ENCODE results near the gene IGFLR1. TPM values are rescaled to one million over a fixed set of nuclear protein-coding genes. Genes with fewer than 3 reads are reported as not detected.

IGFLR1 gene
- total and polyA plus RNA-seq, 9 of the 15 experiments (the other 6 are each of a cell fraction or from before 2014, with no cell fraction given) = 1.0 to 14.3 (median 4.6) TPM

GRCh38 chr19:35721374-35721773 is 20.9 kb downstream of the IGFLR1 start:
- in situ Hi-C loops (cut with MboI) = no loop called here
- intact Hi-C loops (cut with micrococcal nuclease) = no loop called here
- CTCF ChIA-PET (ENCODE audit: low intra/inter-chr PET ratio) = no interaction called here
- H3K27ac ChIP-seq (ENCODE audit: extremely low read depth, low read depth, low read length) = no peak overlapping the region
- no peak overlapping the region for H3K4me2 ChIP-seq (ENCODE audit: insufficient read depth, low read length)
- H3K36me3 ChIP-seq (ENCODE audit: control insufficient read depth, insufficient read depth, low read length) = peaks cover 68% of the 10 kb centered on the region; the same call in 2 of the 3 replicates
- POLR2A ChIA-PET = interaction anchor here (1.5 kb wide), 1 partner anchor 19 kb away, joined by 5 read pairs; no protein-coding TSS in a partner anchor
- no peak for DNase-seq (ENCODE audit: extremely low read depth in 1 of 4, low spot score in 3 of 4)
- ATAC-seq = no peak
- WGBS (ENCODE audit: insufficient coverage, low coverage, missing lambda C conversion rate) = 95% methylated on average over 14 of the region's 16 CpGs
- no peaks in the 10 kb centered on the region for H3K9me1 ChIP-seq (ENCODE audit: control insufficient read depth, insufficient read depth, low read length)
- no peaks in the 10 kb centered on the region for H3K9me3 ChIP-seq (replicated peaks; ENCODE audit: control insufficient read depth, insufficient read depth, low read depth, low read length)
- 0 out of 2 replicates have a peak, but pooled peaks cover 11% of the 10 kb centered on the region for H4K20me1 ChIP-seq (replicated peaks; ENCODE audit: control insufficient read depth, insufficient read depth, low read length)
- no peaks in the 10 kb centered on the region for H3K27me3 ChIP-seq (ENCODE audit: control insufficient read depth in 2 of 2, insufficient read depth in 2 of 2, low read length in 2 of 2)
- H2AFZ ChIP-seq (ENCODE audit: low read depth, low read length) = no peak overlapping the region
- H3K79me2 ChIP-seq (ENCODE audit: control insufficient read depth, insufficient read depth, low read length) = peaks cover 33% of the 10 kb centered on the region
- H3K4me3 ChIP-seq = no peak overlapping the region
- BruUV-seq (replicated peaks) = no TSS peak
- peaks cover 8 to 45% of the 10 kb centered on the region in 2 experiments for H3K4me1 ChIP-seq (replicated peaks in 1 of 2; ENCODE audit: control insufficient read depth in 2 of 2, insufficient read depth in 2 of 2, low read length in 2 of 2)
- H3K9ac ChIP-seq (ENCODE audit: insufficient read depth in 1 of 2, low read depth in 2 of 2, low read length in 2 of 2) = peak overlapping the region in 1 of 2 experiments; percentile 78; a peak in 2 of 4 replicates
- no peak for FAIRE-seq
- peak; percentile 56 for TF ChIP-seq RBFOX2 (IDR thresholded peaks at IDR 0.05; ENCODE audit: low read depth, low read length)
- no peak for TF ChIP-seq TCF15 (CRISPR knock-in tag; IDR thresholded peaks at IDR 0.05)
- peak; percentile 54; the same call in 1 of the 2 replicates for TF ChIP-seq ZBTB33 (CRISPR knock-in tag; IDR thresholded peaks at IDR 0.05)
- no peak for TF ChIP-seq ELF1 (tag; IDR thresholded peaks at IDR 0.05)
- no peak for TF ChIP-seq CHCHD3 (CRISPR knock-in tag; IDR thresholded peaks at IDR 0.05)
- TF ChIP-seq RBM15 (IDR thresholded peaks at IDR 0.05; ENCODE audit: insufficient read depth, low read length) = no peak
- no peak for TF ChIP-seq ZBTB34 (CRISPR knock-in tag; IDR thresholded peaks at IDR 0.05)
- peak; percentile 64 for TF ChIP-seq POLR2G (IDR thresholded peaks at IDR 0.05; ENCODE audit: low read depth, low read length)
- no peak for TF ChIP-seq ZNF77 (CRISPR knock-in tag; IDR thresholded peaks at IDR 0.05)
